ENCODE data around the gene ANKS1B.
A peak's percentile ranks its signal among the peaks of the same experiment; 100 is the strongest.

ANKS1B gene

DNA sequence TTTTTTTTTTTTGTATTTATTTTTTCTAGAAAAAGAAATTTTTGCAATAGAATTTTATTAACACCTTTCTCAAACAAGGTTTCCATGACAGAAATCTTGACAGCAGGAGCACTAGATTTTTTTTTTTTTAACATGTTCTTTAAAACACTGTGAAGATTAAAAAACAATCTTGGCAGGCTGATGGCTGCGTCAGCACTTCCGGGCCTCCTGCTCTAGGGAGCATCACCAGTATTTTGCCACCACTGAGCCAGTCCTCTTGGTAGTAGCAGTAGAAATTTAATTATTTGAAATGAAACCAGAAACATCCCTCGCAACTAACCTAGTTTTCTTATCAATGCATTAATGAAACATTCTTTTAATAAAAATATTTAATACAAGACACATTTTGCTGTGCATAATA is 1240.1 kb downstream of the ANKS1B start:
- CTCF ChIA-PET, result no interaction called here
- no peak for DNase-seq (ENCODE audit: low spot score)
- H3K27ac ChIP-seq, result no peak overlapping the region
- TF ChIP-seq, protein P1, sequence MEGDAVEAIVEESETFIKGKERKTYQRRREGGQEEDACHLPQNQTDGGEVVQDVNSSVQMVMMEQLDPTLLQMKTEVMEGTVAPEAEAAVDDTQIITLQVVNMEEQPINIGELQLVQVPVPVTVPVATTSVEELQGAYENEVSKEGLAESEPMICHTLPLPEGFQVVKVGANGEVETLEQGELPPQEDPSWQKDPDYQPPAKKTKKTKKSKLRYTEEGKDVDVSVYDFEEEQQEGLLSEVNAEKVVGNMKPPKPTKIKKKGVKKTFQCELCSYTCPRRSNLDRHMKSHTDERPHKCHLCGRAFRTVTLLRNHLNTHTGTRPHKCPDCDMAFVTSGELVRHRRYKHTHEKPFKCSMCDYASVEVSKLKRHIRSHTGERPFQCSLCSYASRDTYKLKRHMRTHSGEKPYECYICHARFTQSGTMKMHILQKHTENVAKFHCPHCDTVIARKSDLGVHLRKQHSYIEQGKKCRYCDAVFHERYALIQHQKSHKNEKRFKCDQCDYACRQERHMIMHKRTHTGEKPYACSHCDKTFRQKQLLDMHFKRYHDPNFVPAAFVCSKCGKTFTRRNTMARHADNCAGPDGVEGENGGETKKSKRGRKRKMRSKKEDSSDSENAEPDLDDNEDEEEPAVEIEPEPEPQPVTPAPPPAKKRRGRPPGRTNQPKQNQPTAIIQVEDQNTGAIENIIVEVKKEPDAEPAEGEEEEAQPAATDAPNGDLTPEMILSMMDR (conservative IDR thresholded peaks at IDR 0.05; ENCODE audit: low read depth), result no peak
- POLR2A ChIA-PET (ENCODE audit: low non-redundant PET), result no interaction called here

DNA sequence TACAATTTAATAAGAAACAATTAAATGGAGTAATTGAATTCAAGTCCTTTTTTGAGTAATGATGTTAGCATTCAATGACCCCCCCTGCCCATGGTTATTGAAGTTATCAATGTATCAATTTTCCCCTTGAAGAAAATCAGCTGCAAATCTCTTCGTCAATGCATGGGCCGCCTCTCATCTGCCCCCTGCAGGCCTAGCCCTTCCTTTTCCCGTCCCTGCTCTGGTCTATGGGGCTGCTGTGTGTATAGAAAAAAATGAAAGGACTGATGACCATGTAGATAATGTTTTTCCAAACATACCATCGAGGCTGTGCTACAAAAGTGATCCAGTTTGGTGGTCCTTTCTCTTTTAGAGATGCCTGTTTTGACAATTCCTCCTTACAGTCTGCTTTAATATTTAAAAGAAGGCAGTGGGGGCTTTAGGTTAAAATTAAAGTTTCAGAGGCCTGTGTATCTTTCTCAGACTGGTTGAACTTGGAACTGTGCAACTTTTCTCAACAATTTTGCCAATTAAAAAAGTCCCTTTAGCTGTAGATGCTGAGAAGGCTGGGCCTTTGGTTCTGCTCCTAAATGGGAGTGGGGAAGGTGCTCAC is 1241.3 kb downstream of the ANKS1B start:
- CTCF ChIA-PET, result no interaction called here
- TF ChIP-seq, protein P1 (conservative IDR thresholded peaks at IDR 0.05; ENCODE audit: low read depth), result peak; percentile 19; the same call in 1 of the 2 replicates
- H3K27ac ChIP-seq, result no peak overlapping the region
- POLR2A ChIA-PET (ENCODE audit: low non-redundant PET), result no interaction called here
- peak; percentile 21 for DNase-seq (ENCODE audit: low spot score)

DNA sequence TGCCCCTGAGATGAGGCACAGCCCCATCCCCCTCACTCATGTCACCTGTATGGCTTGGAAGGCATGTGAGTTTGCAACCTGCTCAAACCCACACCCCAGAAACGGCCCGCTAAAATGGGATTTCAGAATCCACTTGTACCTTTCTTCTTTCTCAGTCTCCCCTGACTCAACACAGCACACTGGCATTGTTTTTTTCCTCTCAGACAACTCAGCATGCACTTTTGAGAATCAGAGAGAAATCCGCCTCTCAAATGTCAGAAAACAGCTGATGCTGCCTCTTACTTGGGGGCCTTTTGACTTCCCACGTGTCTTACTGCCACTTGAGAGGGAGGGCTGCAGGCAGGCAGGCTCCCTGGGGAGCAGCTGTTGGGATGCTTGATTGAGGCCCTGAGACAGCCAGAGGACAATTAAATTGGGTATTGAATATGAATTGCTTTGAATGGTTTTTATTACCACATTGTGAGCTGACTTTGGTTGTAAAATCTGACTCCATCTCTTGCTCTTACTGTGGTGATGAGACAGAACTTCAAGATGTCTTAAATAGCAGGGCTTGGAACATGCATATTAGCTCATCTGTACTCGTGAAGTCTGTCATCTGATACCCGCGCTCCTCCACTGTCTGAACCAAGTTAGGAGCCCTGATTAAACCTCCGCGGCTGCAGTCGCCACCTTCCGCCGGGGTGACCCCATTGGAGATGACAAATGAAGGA is 1243.0 kb downstream of the ANKS1B start:
- ChIA-PET CTCF (no interaction called here), POLR2A (ENCODE audit: low non-redundant PET) (no interaction called here)
- no peak overlapping the region for H3K27ac ChIP-seq
- TF ChIP-seq, protein P1 (conservative IDR thresholded peaks at IDR 0.05; ENCODE audit: low read depth), result no peak
- no peak for DNase-seq (ENCODE audit: low spot score)

DNA sequence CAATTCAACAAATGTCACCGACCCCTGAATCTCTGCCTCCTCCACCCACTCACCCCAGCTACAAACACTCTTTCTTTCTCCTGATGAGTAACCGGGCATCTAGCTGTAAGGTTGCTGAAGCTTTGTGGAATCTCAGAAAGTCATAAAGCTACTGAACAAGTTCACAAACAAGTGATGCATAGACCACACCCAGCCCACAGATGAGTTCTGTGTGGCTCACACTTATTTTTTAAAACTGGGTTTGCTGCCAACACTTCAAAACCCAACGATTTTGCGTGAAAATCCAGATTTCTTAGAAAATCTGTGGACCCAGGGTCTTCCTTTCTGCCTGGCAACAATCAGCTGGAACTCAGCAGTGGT is 1243.6 kb downstream of the ANKS1B start:
- TF ChIP-seq, protein P1 (conservative IDR thresholded peaks at IDR 0.05; ENCODE audit: low read depth), result no peak
- POLR2A ChIA-PET (ENCODE audit: low non-redundant PET), result no interaction called here
- no peak overlapping the region for H3K27ac ChIP-seq
- no peak for DNase-seq (ENCODE audit: low spot score)
- CTCF ChIA-PET, result no interaction called here

DNA sequence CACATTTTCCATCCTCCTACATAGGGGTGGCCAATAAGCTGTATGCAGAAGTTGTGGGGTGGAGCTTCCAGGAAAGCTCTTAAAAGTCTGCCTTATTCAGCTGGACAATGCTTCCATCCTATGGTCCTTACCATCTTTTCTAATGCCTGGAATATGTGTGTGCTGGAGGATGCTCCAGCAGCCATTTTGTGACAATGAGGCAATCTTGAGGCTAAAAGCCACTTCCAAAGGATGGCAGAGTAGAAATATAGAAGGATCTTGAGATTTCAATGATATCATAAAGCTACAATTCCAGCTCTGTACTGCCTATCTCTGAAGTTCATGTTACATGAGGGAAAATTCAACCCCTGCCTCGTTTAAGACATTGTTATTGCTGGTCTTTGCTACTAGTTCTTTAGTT is 1244.0 kb downstream of the ANKS1B start:
- ChIA-PET CTCF (interaction anchor here (0.6 kb wide), 2 partner anchors 248 to 1590 kb away, joined by 5 to 8 read pairs; no protein-coding TSS in a partner anchor), POLR2A (ENCODE audit: low non-redundant PET) (no interaction called here)
- TF ChIP-seq, protein P1 (conservative IDR thresholded peaks at IDR 0.05; ENCODE audit: low read depth), result no peak
- DNase-seq (ENCODE audit: low spot score), result no peak
- H3K27ac ChIP-seq, result no peak overlapping the region

DNA sequence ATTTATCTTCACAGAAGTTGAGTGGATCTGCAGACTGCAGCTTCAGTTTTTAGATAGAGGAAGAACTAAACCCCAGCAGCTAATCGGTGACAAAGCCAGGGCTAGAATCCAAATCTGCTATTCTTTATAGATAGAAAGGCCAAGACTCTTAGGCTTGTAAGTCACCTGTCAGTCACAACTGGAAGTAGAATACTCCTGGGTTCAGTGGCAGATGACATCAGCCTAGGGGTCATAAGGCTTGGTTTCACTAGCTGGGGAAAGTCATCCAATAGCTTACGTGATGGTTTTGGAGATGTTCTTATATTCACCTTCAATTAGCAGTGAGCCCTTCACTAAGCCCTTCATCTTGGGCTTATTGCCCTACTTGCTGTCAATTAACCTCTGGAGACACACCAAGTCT is 1246.2 kb downstream of the ANKS1B start:
- DNase-seq (ENCODE audit: low spot score), result no peak
- ChIA-PET CTCF (no interaction called here), POLR2A (ENCODE audit: low non-redundant PET) (no interaction called here)
- TF ChIP-seq, protein P1 (conservative IDR thresholded peaks at IDR 0.05; ENCODE audit: low read depth), result no peak
- no peak overlapping the region for H3K27ac ChIP-seq
